Fibroblast of skin of left quadriceps (primary cell): ENCODE data around the gene ITSN1.
"Not testable (repeated sequence)": the region's sequence is repeated elsewhere in the genome, so short reads cannot be mapped to it uniquely, and the experiment has no call there.

Source experiments
- DNase-seq, 2 experiments: peaks; one replicate each; pipeline ENCODE4 v3.0.0-alpha.2; 2013; ENCODE audit warnings: low read depth in 2 of 2

The ITSN1 gene

GRCh38 chr21:33860332-33860879, 218.1 kb downstream of the ITSN1 start:
- DNase-seq: no peak

DNA sequence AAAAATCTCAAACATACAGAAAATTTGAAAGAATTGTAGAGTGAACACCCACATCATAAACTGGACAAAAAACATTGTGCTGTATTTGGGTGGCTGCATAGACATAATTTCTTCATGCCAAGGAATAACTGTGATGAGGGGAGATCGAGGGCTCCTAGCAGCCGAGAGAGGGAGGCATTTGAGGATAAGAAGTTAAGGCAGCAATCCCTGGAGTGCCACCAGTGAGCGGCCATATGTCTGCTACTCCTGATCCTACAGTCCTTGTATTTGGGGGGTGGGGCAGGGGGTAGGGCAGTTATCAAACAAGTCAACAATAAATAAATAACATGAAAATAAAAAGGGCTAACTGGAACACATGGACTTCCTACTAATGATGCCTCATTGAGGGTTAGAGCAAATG, 218.8 kb downstream of the ITSN1 start:
- DNase-seq: no peak

GRCh38 chr21:33863191-33863590, 220.9 kb downstream of the ITSN1 start:
- DNase-seq: not testable (repeated sequence)

GRCh38 chr21:33864150-33864549, 221.8 kb downstream of the ITSN1 start:
- no peak for DNase-seq

- DNase-seq: no peak
These were observed 222.9 kb downstream of the ITSN1 start for GRCh38 chr21:33865176-33865575.

DNA sequence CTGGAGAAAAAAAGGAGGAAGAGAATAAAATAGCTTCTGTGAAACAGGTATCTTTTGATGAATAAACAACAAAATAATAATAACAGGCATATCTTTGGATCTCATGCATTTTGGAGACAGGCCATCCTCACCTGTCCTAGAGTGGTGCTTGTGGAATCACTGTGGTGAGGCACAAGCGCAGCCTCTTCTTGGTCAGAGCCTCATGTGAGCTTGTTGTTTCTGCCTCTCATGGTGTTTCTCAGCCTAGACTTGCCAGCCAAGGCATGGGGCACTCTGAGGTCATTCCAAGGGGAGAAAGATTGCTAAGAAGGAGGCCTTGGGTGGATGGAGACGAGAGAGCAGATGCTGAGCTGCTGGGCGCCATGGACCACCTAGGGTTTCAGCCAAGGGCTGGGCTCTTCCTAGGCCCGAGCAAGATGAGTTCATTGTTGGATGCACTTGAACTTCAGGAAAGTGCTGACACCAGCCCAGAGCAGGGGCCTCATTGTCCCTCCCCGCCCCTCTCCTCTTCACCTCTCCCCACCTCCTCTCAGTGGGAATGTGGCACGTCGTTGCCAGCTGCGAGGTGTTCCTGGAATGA, 223.8 kb downstream of the ITSN1 start:
- DNase-seq: no peak

DNA sequence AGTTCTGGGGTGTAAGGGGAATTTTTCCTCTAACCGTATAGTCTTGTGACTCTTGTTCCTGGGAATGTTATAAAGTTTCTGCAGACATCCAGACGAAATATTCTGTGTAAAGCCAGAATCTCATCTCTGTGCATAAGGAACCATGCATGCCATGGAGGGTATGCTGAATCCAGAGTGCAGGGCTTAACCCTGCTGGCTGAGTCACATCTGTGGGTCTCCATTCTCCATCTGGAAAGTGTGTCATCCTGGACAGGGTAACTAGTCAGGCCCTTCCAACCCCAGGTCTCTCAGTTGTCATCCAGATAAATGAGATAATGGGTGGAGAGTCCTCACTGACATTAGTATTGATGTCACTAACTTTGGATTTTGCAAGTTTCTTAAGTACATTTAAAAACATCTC, 224.5 kb downstream of the ITSN1 start:
- no peak for DNase-seq

DNA sequence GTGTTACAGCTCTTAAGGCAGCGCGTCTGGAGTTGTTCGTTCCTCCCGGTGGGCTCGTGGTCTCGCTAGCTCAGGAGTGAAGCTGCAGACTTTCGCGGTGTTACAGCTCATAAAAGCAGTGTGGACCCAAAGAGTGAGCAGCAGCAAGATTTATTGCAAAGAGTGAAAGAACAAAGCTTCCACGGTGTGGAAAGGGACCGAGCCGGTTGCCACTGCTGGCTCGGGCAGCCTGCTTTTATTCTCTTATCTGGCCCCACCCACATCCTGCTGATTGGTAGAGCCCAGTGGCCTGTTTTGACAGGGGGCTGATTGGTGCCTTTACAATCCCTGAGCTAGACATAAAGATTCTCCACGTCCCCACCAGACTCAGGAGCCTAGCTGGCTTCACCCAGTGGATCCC, 225.6 kb downstream of the ITSN1 start:
- not testable (repeated sequence) for DNase-seq

GRCh38 chr21:33869873-33870272, 227.6 kb downstream of the ITSN1 start:
- no peak for DNase-seq

DNA sequence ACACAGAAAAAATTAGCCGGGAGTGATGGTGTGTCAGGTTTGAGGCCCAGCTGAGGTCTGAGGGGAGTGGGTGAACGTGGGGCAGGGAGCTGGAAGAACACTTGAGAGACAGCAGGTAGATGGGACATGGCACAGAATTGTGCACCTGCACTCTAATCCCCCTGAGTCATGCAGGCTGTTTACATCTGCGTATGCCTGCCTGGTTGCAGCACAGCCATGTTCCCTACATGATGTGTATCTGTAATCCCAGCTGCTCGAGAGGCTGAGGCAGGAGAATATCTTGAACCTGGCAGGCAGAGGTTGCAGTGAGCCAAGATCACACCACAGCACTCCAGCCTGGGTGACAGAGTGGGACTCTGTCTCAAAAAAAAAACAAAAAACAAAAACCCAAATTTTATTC, 228.5 kb downstream of the ITSN1 start:
- DNase-seq: no peak

DNA sequence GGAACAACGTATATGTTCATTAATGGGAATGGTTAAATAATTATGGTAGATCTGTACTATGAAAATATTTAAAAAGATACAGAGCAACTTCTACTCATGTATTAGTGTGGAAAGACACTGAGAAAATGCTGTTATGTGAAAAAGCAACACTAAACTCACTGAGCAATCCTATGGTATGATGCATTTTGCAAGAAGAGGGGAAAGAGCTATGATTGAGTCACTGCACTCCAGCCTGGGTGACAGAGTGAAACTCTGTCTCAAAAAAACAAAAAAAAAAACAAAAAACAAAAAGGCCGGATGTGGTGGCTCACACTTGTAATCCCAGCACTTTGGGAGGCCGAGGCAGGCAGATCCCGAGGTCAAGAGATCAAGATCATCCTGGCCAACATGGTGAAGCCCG, 228.9 kb downstream of the ITSN1 start:
- no peak for DNase-seq

DNA sequence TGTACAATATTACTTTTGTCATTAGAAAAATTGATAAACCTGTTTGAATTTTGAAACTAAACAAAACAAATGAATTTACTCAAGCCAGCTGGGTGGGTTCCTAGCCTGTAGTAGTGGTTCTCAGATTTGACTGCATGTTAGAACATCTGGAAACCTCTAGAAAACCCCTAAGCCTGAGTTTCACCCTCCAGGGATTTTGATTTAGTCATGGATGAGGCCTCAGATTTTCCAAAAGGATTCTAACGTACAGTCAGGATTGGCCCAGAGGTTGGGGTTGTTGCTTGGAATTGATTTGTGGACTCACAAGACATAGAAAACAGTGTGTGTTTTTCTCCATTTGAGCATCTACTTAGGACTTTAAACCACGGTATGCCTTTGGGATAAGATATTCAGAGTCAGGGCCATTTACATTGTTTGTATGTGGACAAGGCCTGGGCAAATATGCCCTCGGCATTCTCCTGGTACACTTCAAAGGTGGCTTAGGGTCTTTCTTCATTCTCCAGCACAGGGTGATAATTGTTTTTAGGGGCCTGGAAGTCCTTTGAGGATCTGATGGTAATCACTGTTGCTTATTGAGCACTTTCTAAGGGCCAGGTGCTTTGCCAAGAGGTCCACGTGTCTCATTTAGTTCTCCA, 230.7 kb downstream of the ITSN1 start:
- DNase-seq: no peak

DNA sequence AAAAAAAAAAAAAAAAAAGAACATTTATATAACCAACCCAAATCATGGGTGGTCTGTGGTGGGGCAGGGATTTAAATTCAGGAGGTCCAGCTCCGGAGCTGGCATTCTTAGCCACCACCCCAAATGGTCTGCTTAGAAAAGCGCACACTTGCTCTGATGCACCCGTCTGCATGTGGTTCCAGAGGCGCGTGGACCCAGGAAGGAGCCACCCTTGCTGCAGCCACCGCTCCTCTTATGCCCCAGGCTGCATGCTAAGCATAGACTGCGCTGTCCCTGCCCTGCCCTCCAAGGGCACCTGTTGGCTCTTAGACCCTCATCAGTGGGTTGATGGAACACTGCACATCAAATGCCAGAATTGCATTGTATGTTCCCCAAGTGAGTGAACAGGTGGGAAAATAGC, 231.9 kb downstream of the ITSN1 start:
- DNase-seq: no peak

DNA sequence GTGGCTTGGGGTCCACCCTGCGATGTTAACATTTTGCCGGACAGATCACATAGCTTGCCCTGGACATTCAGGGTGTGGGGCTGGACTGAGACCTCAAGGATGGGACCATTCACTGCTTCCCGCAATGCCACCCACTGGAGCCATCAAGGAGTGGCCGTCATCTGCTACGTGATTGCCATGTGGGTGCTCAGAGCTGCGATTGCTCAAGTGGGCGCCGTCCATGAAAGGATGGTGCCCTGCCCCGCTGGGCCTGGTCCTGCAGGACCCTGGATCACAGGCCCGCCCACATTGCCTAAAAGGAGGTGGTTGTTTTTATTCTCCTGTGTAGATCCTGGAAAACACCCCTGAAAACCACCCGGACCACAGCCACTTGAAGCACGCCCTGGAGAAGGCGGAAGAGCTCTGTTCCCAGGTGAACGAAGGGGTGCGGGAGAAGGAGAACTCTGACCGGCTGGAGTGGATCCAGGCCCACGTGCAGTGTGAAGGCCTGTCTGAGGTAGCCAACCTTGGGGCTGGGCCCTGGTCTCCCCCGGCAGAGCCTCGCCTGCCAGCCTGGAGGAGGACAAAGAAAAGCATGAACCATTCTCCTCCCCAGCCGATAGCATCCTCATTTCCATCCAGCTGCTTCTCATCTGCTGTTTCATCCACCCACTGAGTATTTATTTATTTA, 232.9 kb downstream of the ITSN1 start:
- DNase-seq: no peak

- no peak for DNase-seq
These were observed 236.5 kb downstream of the ITSN1 start for GRCh38 chr21:33878824-33879223.

GRCh38 chr21:33880626-33881025, 238.3 kb downstream of the ITSN1 start:
- DNase-seq: no peak

DNA sequence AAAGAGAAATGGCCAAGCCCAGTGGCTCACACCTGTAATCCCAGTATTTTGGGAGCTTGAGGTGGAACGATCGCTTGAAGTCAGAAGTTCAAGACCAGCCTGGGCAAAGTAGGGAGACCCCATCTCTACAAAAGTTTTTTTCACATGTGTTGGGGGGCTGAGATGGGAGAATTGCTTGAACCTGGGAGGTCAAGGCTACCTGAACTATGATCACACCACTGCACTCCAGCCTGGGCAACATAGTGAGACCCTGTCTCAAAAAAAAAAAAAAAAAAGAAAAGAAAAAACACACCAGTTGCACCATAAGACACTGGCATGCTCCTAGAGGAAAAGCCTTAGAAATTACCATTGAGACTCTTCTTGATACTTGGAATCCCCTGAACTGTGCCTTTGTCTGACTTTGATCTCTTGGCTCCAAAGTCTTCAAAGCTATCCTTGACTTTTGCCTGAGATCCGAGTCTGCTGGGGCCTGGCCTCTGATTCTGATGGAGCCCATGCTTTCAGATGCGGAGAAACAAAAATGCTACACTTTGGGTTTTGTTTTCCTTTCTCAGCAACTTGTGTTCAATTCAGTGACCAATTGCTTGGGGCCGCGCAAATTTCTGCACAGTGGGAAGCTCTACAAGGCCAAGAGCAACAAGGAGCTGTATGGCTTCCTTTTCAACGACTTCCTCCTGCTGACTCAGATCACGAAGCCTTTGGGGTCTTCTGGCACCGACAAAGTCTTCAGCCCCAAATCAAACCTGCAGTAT, 239.6 kb downstream of the ITSN1 start:
- DNase-seq: no peak

- DNase-seq: no peak
These were observed 240.8 kb downstream of the ITSN1 start for GRCh38 chr21:33883118-33883517.

DNA sequence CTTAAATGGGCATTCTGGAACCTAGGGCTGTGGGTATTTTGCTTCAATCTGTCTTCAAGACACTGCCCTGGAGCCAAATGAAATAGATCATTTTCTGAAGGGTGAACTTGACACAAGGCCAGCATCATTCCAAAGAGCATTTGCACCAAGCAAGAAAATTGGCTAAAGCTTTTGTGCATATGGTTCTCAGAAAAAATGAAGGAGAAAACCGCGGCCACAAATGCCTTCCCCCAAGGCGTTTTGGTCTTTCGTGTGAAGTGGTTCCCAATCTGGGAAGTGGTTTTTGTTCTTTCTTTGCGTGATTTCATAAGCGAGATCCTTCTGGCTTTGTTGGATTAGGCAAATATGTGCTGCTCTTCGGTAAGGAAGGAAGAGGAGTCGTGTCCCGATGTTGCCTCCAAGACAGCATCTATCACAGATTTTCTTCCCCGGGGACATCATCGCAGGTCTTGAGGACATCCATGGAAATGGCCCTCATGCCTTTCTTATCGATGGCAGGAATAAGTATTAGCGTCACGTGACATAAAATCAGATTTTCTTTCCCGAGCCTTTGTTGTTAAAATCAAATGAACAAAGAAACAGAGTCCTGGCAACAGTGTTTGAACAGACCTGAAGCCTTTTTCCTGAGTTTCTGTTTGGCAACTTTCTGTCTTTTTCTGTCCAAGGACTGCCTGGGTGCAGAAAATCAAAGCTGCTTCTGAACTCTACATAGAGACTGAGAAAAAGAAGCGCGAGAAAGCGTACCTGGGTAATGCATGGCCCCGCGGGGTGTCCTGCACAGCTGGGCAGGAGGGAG, 242.3 kb downstream of the ITSN1 start:
- DNase-seq: peak; percentile 77 to 81

DNA sequence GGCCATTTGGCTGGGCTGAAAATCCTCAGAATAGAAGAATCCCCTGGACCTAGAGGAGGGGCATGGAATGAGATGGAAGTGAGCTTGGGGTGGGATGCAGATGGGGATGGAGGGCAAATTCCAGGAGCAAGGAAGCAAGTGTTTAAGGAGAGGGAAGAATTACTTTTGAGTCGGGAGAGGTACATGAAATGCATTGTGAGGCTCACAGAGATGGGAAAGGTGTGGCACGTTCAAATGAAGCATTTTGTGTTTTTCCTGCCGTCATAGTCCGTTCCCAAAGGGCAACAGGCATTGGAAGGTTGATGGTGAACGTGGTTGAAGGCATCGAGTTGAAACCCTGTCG, 242.8 kb downstream of the ITSN1 start:
- no peak for DNase-seq

DNA sequence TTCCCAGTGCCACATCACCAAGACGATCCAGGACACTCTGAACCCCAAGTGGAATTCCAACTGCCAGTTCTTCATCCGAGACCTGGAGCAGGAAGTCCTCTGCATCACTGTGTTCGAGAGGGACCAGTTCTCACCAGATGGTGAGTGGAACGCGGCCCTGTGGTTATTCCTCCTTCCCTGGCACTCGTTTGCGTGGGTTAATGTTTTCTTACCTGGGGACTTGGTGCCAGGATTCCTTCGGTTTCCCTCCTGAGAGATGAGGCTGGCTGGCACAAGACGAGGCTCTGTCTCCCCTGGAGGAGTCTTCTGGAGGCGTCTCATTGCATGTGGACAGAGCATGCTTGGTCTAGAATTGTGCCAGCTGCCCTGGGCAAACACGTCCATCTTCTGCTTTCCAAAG, 244.0 kb downstream of the ITSN1 start:
- no peak for DNase-seq

DNA sequence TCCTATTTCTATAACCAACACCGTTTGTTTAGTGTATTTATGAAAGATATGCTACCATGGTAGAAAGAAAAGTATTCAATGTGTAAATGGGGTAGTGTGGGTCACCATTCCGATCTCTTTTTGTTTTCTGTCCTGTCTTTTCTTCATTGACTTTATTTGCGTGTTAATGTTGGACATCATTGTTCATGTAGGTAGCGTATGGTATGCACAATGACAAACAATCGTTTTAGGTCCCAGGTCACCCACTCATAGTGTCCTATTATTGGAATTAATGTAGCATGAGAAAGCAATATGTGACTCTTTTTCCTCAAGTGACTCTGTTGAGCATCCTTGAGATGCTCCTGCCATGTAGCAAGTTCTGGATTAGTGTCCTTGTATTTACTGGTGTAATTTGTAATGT, 247.9 kb downstream of the ITSN1 start:
- DNase-seq: no peak
